T-helper 9 cell (primary cell): ENCODE results near the gene UGDH.

ENCODE experiments used
- DNase-seq: peaks from one replicate; pipeline ENCODE4 v3.0.0-alpha.2; 2020

UGDH gene

DNA sequence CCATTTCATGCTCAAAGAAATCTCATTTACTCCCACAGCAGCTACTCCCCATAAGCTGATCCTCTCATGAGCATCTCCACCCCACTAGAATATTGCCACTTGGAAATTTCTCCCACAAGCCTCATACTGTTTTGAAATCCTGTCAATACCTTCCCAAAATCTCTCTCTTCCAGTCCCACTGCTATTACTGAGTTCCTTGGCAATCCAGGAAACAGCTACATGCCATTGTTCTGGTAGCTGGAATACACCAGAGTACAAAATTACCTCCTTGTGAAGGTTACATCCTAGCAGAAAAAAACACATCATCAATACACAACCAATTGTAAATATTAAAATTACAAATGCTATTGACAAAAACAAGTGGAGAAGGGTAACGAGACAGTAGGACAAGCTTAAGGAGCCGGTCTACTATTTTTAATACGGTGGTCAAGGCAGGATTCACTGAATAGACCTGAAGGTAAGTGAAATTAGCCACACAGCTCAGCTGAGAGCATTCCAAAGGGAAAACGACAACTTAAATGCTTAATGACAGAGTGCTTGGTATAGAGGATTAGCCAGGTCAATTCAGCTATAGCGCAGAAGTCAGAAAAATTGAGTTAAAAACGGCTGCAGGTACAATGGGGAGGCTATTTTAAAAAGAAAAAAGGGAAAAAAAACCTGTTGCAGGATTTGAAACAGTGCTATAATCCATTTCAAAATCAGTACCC, 74.9 kb downstream of the UGDH start:
- no peak for DNase-seq

DNA sequence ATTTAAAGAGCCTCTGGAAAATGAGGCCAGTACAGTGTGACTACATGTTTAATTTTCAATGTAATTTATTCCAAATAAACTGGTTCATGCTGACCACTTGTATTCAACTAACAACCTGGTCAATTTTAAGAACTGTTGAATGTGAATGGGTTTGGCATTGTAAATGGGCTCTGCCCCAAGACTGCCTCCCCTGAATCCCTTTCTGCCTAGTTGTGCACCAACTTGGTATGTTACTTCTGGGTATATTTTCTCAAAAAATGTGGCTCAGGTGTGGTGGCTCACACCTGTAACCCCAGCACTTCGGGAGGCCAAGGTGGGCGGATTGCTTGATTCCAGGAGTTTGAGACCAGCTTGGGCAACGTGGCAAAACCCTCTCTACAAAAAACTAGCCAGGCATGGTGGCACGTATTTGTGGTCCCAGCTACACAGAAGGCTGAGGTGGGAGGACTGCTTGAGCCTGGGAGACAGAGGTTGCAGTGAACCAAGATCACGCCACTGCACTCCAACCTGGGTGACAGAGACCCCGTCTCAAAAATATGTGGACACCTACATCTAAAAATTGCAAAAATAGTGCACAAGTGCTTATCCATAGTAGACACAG, 75.7 kb downstream of the UGDH start:
- DNase-seq, result no peak

GRCh38 chr4:39450618-39451017, 76.6 kb downstream of the UGDH start:
- DNase-seq, result no peak
